HEK293 (cell line): Measurements from ENCODE around the gene SLMAP.

Experiments used
- CTCF ChIA-PET: fragments of 350-600 bp; formaldehyde crosslinking; extraction: SDS; loops from one replicate; lab custom pipeline; 2021; ENCODE audit warnings: antibody characterized with exemption; lab: Yijun Ruan, JAX
- POLR2A ChIA-PET: fragments of 300-600 bp; formaldehyde crosslinking; extraction: SDS; loops from one replicate; lab custom pipeline; 2020; ENCODE audit warnings: antibody characterized with exemption, inconsistent platforms; lab: Yijun Ruan, JAX
- H3K27ac ChIP-seq: fragments of 200-500 bp; sonication (Bioruptor generic); 2 replicates; pipeline ENCODE4 v1.5.1; 2014; ENCODE audit warnings: low read depth, low read length, control low read depth, inconsistent platforms; ENCODE audit errors: extremely low read depth
- H3K36me3 ChIP-seq, 2 experiments: fragments of 200-500 bp in 1 of 2; sonication (Bioruptor generic) in 1 of 2; 1 replicate in 1 of 2; 2 replicates in 1 of 2; pipeline ENCODE4 v1.5.1; 2014 to 2017; ENCODE audit warnings: inconsistent platforms in 2 of 2, low read length in 2 of 2; ENCODE audit not compliant: control insufficient read depth in 2 of 2, insufficient read depth in 1 of 2
- H3K4me1 ChIP-seq: fragments of 200-500 bp; sonication (Bioruptor generic); 2 replicates; pipeline ENCODE4 v1.5.1; 2014; ENCODE audit warnings: mild to moderate bottlenecking, low read length, inconsistent platforms; ENCODE audit not compliant: control insufficient read depth, insufficient read depth
- H3K4me3 ChIP-seq: 2 replicates; pipeline ENCODE4 v1.5.1; 2011; ENCODE audit warnings: low read depth, mild to moderate bottlenecking, control low read depth, low read length, moderate library complexity
- H3K9me3 ChIP-seq: fragments of 200-500 bp; sonication (Bioruptor generic); 2 replicates; pipeline ENCODE4 v1.5.1; 2014; ENCODE audit warnings: low read depth, low read length, inconsistent platforms; ENCODE audit not compliant: control insufficient read depth, insufficient read depth
- CTCF ChIP-seq: fragments of 450-650 bp; formaldehyde crosslinking; IDR thresholded peaks from 2 replicates; pipeline ENCODE4 v1.5.1; 2016; ENCODE audit warnings: missing biosample characterization, missing genetic modification characterization
- GLI2 ChIP-seq: fragments of 450-650 bp; formaldehyde crosslinking; IDR thresholded peaks from 2 replicates; pipeline ENCODE4; 2017; ENCODE audit warnings: missing biosample characterization, missing genetic modification characterization, low read depth, borderline replicate concordance
- HOXD13 ChIP-seq: sonication (generic); formaldehyde crosslinking; IDR thresholded peaks from 2 replicates; pipeline ENCODE4 v1.8.0; 2022; ENCODE audit warnings: missing genetic modification reagents, borderline replicate concordance
- MEIS1 ChIP-seq: sonication (generic); formaldehyde crosslinking; IDR thresholded peaks from 2 replicates; pipeline ENCODE4 v1.8.1; 2022; ENCODE audit warnings: missing genetic modification reagents, mild to moderate bottlenecking, borderline replicate concordance
- MZF1 ChIP-seq: fragments of 450-650 bp; formaldehyde crosslinking; IDR thresholded peaks from 2 replicates; pipeline ENCODE4 v1.5.1; 2017; ENCODE audit warnings: missing biosample characterization, missing genetic modification characterization, borderline replicate concordance
- SCRT2 ChIP-seq: fragments of 450-650 bp; formaldehyde crosslinking; IDR thresholded peaks from 2 replicates; pipeline ENCODE4 v1.5.1; 2016; ENCODE audit warnings: missing biosample characterization, missing genetic modification characterization
- YY2 ChIP-seq: fragments of 450-650 bp; formaldehyde crosslinking; IDR thresholded peaks from 2 replicates; pipeline ENCODE4 v1.5.1; 2016; ENCODE audit warnings: missing biosample characterization, missing genetic modification characterization
- ZNF10 ChIP-seq: fragments of 450-650 bp; formaldehyde crosslinking; IDR thresholded peaks from 2 replicates; pipeline ENCODE4 v1.5.1; 2017; ENCODE audit warnings: missing biosample characterization, missing genetic modification characterization
- ZNF157 ChIP-seq: fragments of 450-650 bp; formaldehyde crosslinking; IDR thresholded peaks from 2 replicates; pipeline ENCODE4 v1.5.1; 2016; ENCODE audit warnings: missing biosample characterization, missing genetic modification characterization
- ZNF239 ChIP-seq: fragments of 450-650 bp; formaldehyde crosslinking; IDR thresholded peaks from 2 replicates; pipeline ENCODE4 v1.5.1; 2016; ENCODE audit warnings: missing biosample characterization, missing genetic modification characterization
- ZNF335 ChIP-seq: fragments of 450-650 bp; formaldehyde crosslinking; conservative IDR thresholded peaks from 2 replicates; pipeline ENCODE4 v1.5.1; 2016; ENCODE audit warnings: missing biosample characterization, missing genetic modification characterization
- ZNF354C ChIP-seq: fragments of 450-650 bp; formaldehyde crosslinking; IDR thresholded peaks from 2 replicates; pipeline ENCODE4 v1.5.1; 2016; ENCODE audit warnings: missing biosample characterization, missing genetic modification characterization, low read depth, borderline replicate concordance
- ZNF37A ChIP-seq: fragments of 450-650 bp; IDR thresholded peaks from 2 replicates; pipeline ENCODE4 v1.5.1; 2018; ENCODE audit warnings: missing biosample characterization, missing genetic modification characterization
- ZNF549 ChIP-seq: fragments of 450-650 bp; IDR thresholded peaks from 2 replicates; pipeline ENCODE4 v1.5.1; 2018; ENCODE audit warnings: missing biosample characterization, missing genetic modification characterization, mild to moderate bottlenecking, inconsistent platforms, moderate library complexity
- ZNF558 ChIP-seq: fragments of 450-650 bp; formaldehyde crosslinking; IDR thresholded peaks from 2 replicates; pipeline ENCODE4 v1.5.1; 2016; ENCODE audit warnings: missing biosample characterization, missing genetic modification characterization
- ZNF701 ChIP-seq: fragments of 450-650 bp; formaldehyde crosslinking; IDR thresholded peaks from 2 replicates; pipeline ENCODE4 v1.5.1; 2016; ENCODE audit warnings: missing biosample characterization, missing genetic modification characterization
- TF ChIP-seq, protein P1 (sequence below): fragments of 450-650 bp; formaldehyde crosslinking; IDR thresholded peaks from 2 replicates; pipeline ENCODE4 v1.5.1; 2016; ENCODE audit warnings: missing biosample characterization, missing genetic modification characterization
- TF ChIP-seq, protein P2 (sequence below): fragments of 450-650 bp; formaldehyde crosslinking; conservative IDR thresholded peaks from 2 replicates; pipeline ENCODE4 v1.5.1; 2016; ENCODE audit warnings: low read depth, missing biosample characterization, missing genetic modification characterization

The SLMAP gene

DNA sequence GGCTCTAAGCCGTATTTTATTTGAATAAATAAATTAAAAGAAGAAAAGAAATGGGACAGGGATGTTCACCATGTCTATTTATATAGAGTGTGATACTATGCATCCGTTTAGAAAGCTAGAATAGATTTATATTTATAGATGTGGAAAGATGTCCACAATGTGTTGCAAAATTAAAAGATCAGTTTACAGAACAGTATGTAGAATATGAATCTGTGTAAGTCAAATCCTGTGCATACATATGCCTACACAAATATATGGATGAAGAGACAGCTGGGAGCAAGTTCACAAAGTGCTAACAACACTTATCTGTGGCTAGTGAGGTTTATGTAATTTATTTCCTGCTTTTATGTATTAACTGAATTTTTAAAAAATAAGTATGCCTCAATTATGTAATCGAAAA, 25.4 kb upstream of the SLMAP start:
- TF ChIP-seq ZNF701 (no peak), SCRT2 (tag by site-specific recombination) (no peak), ZNF335 (tag by site-specific recombination) (no peak), MEIS1 (no peak), CTCF (no peak), GLI2 (tag by site-specific recombination) (no peak)
- TF ChIP-seq, all 188 proteins: peak for 0
- H3K36me3 ChIP-seq: no peaks in the 10 kb centered on the region
- CTCF ChIA-PET: interaction anchor here (0.7 kb wide), 1 partner anchor 22 kb away, joined by 3 read pairs; no protein-coding TSS in a partner anchor
- H3K4me1 ChIP-seq: no peaks in the 10 kb centered on the region
- POLR2A ChIA-PET: no interaction called here
- H3K27ac ChIP-seq: no peak overlapping the region
- no peak overlapping the region for H3K4me3 ChIP-seq
- no peaks in the 10 kb centered on the region for H3K9me3 ChIP-seq

DNA sequence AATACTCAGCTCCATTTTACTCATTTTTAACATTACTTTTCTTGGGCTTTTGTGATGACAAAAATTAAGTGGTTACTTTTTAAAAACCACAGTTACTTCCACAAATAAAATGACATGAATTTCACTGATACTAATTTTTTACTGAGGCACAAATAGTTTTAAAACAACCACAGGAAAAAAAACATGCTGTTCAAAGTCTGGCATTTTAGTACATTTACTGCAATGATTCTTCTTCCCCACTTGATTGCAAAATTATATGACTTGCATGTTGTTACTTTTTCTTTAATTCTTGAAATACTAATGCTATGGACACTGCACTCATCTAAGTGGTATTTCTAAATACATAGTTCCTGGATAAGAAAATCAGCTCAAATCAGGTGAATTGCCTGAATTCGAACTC, 24.8 kb upstream of the SLMAP start:
- no peaks in the 10 kb centered on the region for H3K4me1 ChIP-seq
- H3K4me3 ChIP-seq: no peak overlapping the region
- TF ChIP-seq YY2 (no peak), ZNF37A (no peak), ZNF354C (tag by site-specific recombination) (no peak), HOXD13 (CRISPR knock-in tag) (no peak), ZNF549 (tag by site-specific recombination) (no peak), ZNF157 (tag by site-specific recombination) (no peak)
- TF ChIP-seq, protein P1, sequence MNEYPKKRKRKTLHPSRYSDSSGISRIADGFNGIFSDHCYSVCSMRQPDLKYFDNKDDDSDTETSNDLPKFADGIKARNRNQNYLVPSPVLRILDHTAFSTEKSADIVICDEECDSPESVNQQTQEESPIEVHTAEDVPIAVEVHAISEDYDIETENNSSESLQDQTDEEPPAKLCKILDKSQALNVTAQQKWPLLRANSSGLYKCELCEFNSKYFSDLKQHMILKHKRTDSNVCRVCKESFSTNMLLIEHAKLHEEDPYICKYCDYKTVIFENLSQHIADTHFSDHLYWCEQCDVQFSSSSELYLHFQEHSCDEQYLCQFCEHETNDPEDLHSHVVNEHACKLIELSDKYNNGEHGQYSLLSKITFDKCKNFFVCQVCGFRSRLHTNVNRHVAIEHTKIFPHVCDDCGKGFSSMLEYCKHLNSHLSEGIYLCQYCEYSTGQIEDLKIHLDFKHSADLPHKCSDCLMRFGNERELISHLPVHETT: no peak
- TF ChIP-seq, protein P2, sequence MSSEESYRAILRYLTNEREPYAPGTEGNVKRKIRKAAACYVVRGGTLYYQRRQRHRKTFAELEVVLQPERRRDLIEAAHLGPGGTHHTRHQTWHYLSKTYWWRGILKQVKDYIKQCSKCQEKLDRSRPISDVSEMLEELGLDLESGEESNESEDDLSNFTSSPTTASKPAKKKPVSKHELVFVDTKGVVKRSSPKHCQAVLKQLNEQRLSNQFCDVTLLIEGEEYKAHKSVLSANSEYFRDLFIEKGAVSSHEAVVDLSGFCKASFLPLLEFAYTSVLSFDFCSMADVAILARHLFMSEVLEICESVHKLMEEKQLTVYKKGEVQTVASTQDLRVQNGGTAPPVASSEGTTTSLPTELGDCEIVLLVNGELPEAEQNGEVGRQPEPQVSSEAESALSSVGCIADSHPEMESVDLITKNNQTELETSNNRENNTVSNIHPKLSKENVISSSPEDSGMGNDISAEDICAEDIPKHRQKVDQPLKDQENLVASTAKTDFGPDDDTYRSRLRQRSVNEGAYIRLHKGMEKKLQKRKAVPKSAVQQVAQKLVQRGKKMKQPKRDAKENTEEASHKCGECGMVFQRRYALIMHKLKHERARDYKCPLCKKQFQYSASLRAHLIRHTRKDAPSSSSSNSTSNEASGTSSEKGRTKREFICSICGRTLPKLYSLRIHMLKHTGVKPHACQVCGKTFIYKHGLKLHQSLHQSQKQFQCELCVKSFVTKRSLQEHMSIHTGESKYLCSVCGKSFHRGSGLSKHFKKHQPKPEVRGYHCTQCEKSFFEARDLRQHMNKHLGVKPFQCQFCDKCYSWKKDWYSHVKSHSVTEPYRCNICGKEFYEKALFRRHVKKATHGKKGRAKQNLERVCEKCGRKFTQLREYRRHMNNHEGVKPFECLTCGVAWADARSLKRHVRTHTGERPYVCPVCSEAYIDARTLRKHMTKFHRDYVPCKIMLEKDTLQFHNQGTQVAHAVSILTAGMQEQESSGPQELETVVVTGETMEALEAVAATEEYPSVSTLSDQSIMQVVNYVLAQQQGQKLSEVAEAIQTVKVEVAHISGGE (tag by site-specific recombination): no peak
- H3K27ac ChIP-seq: no peak overlapping the region
- H3K9me3 ChIP-seq: no peaks in the 10 kb centered on the region
- H3K36me3 ChIP-seq: no peaks in the 10 kb centered on the region
- POLR2A ChIA-PET: no interaction called here
- CTCF ChIA-PET: interaction anchor here (0.7 kb wide), 1 partner anchor 21 kb away, joined by 3 read pairs; no protein-coding TSS in a partner anchor

GRCh38 chr3:57733790-57734189, 22.3 kb upstream of the SLMAP start:
- no peak overlapping the region for H3K27ac ChIP-seq
- no peaks in the 10 kb centered on the region for H3K36me3 ChIP-seq
- H3K4me1 ChIP-seq: no peaks in the 10 kb centered on the region
- CTCF ChIA-PET: no interaction called here
- no peaks in the 10 kb centered on the region for H3K9me3 ChIP-seq
- no peak for TF ChIP-seq ZNF10 (tag by site-specific recombination)
- TF ChIP-seq ZNF239: no peak
- TF ChIP-seq MZF1 (tag by site-specific recombination): no peak
- no peak for TF ChIP-seq ZNF558 (tag by site-specific recombination)
- POLR2A ChIA-PET: no interaction called here
- H3K4me3 ChIP-seq: no peak overlapping the region
